Activated gamma-delta T cell treated with anti-CD3 and anti-CD28 coated beads, Interleukin-2, amount 50 U/mL, for 16 hours (primary cell): ENCODE measurements around the gene FBXL16.

Experiments used
- DNase-seq: peaks from one replicate; pipeline ENCODE4 v3.0.0-alpha.2; 2020; ENCODE audit warnings: low read depth

Gene FBXL16

GRCh38 chr16:689175-689897 is 16.3 kb downstream of the FBXL16 start:
- no peak for DNase-seq

DNA sequence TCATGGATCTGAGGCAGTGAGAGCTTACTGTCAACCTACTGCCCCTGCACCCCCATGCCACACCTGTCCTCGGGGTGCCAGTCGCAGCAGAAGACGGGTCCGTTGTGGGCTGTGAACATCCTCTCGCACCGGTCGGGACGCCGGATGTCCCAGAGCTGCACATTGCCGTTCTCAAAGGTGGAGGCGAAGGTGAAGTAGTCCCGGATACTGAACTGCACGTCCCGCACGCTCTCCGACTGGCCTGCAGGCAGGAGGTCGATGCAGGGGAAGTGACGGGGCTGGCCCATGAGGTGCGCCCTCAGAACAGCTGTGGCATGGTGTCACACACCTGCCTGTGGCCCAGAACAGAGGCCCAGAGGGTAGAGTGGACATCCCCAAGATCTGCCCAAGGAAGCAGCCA is 18.1 kb downstream of the FBXL16 start:
- no peak for DNase-seq

- DNase-seq = no peak
Observed at GRCh38 chr16:686459-687260, 18.9 kb downstream of the FBXL16 start.

DNA sequence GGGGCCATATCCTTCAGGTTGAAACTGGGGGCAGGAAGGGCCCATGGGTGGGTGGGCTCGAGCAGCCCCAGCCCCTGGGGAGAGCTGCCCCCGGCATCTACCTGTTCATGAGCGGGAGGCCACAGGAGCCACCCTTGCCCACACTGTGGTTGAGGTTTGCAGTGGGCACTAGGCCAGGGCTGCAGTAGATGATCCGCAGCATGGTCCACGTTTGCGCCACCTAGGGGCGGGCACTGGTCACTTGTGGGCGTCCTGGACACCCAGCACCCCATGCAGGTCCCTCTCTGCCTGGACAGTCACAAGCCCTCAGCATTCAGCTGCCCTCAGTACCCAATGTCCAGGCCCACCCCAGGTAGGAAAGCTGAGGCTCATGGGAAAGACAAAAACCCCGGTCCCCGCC is 19.6 kb downstream of the FBXL16 start:
- DNase-seq = no peak

DNA sequence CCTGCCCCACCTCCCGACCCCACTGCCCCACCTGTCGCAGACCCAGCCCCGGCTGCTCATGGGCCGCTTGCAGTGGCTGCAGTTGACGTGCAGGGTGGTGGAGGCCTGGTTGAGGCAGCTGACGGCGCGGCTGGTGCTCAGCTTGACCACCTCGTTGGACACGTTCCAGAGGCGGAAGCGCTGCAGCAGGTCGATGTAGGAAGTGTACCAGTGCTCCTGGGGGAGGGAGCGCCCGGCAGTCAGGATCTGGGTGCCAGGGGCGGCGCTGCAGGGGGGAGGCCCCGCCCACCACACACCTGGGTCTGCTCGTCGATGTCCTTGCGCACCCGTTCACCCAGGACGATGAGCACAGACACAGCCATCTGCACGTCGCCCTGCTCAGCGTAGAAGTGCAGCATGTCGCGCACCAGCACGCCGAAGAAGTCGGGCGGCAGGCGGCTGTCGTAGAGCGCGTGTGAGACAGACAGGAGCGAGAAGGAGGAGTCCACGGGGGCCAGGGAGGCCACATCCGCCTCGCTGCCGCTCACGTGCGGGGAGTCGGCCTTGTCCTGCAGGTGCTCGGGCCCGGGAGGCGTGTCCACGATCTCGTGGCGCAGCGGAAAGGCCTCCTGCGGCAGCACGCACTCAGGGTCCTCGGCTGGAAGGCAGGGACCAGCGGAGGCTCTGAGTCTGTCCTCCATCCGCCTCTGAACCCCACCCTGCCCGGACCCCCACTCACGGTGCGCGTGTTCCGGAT is 20.5 kb downstream of the FBXL16 start:
- no peak for DNase-seq

DNA sequence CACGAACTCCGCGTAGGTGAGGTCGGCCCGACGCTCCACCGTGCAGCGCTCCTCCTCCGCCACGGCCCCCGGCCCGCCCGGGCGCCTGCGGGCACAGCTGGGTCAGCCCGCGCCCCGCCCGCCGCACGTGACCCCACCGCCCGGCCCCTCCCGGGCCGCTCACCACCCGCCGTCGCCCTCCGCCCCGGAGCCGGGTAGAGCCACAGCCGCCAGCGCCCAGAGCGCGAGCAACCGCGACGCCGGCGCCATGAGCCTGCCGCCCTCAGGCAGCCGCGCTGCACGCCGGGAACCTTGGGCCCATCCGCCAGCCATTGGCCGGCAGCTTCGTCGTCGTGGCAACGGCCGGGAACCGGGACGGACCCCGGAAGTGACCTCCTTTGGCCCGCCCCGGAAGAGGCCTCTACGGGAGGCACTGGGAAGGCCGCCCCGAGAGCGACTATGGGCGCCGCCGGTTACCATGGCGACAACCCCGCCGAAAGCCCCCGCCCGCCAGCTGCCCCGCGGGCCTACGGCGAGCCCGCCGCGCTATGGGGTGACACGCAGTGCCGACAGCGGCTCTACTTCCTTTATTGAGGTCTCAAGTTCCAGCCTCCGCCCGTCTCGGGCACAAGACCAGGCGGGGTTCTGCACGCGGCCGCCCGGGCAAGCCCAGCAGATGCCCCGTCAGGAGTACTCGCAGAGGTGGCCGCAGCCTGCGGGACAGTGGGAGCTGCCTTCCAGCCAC is 21.4 kb downstream of the FBXL16 start, which contains the start of gene JMJD8:
TSS of gene JMJD8 (minus strand) at position 264 of the 724 bp plus-strand sequence. CDS start at position 249, 15 bp downstream.
- peak; percentile 96 for DNase-seq

- DNase-seq = no peak
Observed at GRCh38 chr16:683396-684070, 22.1 kb downstream of the FBXL16 start.

DNA sequence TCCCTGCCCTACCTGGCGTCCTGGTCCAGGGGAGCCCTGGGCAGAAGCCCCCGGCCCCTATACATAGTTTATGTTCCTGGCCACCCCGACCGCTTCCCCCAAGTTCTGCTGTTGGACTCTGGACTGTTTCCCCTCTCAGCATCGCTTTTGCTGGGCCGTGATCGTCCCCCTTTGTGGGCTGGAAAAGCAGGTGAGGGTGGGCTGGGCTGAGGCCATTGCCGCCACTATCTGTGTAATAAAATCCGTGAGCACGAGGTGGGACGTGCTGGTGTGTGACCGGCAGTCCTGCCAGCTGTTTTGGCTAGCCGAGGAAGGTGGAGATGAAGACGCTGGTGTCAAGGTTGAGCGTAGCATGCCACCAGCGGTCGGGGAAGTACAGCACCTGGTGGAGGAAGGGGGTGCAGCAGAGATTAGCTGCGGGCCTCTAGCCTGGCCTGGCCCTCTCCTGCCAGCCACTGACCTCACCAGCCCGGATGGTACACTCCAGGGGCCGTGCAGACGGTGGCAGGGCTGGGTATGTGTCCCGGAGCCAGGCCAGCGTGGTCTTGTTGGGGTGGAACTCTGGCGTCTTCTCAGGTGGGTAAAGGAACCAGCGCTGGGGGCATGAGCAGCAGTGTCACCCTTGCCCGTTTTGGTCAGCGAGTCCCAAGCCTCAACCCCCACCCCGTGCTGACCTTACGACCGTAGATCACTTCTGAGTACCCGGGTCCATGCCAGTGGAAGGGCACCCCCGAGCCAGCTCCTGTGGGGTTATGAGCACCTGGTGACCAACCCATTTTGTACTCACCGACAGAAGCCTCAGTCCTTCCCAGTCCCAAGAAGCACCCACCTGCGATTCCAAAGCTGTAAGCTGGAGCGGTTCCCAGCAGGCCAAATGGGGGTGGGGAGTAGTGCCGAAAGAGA is 22.9 kb downstream of the FBXL16 start:
- no peak for DNase-seq

GRCh38 chr16:681746-682427 is 23.7 kb downstream of the FBXL16 start:
- DNase-seq = no peak

- no peak for DNase-seq
Observed at GRCh38 chr16:680967-681745, 24.4 kb downstream of the FBXL16 start.

DNA sequence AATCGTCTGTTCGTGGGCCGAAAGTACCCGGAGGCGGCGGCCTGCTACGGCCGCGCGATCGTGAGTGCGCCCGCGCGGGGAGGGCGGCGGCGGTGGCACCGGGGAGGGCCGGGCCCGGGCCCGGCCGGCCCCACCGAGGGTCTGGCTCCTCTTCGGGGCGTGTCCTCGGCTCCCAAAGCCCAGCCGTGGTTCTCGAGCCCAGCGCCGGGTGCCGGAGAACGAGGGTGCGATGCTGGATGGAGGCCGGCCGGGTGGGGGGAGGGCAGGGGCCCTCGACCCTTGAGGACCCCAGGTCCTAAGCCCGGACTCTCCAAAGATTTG is 25.0 kb downstream of the FBXL16 start:
- no peak for DNase-seq

DNA sequence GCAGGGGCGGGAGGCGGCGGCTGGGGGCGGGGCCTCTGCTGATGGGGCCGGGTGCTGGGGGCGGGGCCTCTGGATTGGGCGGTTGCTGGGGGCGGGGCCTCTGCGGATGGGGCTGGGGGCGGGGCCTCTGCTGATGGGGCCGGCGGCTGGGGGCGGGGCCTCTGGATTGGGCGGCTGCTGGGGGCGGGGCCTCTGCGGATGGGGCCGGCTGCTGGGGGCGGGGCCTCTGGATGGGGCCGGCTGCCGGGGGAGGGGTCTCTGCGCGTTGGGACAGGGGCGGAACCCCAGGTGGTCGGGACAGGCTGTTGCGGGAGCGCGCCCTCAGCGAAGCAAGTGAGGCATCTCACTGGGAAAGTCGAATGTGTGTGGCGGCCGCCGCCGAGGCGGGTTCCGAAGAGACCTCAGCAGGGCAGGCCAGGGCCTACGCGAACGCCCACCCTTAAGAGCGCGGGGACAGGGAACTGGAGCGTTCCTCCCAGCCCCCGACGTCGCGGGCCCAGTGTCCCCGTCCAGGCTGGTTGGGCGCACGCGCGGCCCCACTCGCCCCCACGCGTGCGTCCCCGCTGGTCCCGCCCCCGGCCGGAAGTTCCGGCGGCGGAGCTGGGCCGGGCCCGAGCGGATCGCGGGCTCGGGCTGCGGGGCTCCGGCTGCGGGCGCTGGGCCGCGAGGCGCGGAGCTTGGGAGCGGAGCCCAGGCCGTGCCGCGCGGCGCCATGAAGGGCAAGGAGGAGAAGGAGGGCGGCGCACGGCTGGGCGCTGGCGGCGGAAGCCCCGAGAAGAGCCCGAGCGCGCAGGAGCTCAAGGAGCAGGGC is 25.6 kb downstream of the FBXL16 start, which contains the start of gene STUB1:
TSS of gene STUB1 (plus strand) at position 597 of the 811 bp plus-strand sequence. CDS start at position 713, 116 bp downstream.
- DNase-seq = peak; percentile 79

DNA sequence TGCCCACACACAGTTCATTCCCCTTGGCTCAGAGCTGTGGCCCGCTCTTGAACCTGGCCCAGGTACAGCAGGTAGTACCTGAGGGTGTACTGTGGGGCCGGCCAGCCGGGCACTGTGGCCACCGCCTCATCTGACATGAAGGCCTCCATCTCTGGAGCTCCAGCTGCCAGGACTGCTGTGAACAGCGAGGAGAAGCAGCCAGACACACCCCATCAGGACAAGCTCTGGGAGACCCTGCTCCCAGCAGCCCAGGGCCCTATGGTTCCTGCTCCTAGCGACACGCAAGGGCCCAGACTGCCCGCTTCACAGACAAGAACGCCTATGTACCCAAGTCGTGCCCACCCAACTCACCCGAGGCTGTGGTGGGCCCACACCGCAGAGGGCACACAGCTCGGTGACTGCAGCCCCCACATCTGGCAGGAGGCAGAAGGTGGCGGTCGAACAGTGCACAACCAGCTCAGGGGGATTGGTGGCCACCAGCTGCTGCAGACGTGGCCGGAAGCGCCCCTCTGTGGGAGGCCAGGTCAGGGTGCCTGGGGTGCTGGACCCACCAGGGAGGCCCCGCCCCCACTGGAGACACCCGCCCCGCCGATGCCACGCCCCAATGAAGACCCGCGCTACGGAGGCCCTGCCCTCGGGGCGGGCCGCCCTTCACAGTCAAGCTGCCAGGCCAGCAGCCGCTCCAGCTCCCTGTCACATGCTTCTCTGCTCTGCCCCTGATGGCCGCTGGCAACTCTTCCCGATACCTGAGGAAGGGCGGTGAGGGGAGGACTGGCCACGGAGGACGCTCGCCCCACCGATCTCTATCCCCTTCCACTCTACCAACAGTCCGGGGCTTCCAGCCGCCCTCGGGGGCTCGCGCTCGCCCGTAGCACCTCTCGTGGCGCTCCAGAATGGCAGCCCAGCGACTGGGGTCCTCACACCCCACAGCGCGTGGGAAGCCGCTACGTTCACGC is 26.5 kb downstream of the FBXL16 start:
- DNase-seq = no peak

DNA sequence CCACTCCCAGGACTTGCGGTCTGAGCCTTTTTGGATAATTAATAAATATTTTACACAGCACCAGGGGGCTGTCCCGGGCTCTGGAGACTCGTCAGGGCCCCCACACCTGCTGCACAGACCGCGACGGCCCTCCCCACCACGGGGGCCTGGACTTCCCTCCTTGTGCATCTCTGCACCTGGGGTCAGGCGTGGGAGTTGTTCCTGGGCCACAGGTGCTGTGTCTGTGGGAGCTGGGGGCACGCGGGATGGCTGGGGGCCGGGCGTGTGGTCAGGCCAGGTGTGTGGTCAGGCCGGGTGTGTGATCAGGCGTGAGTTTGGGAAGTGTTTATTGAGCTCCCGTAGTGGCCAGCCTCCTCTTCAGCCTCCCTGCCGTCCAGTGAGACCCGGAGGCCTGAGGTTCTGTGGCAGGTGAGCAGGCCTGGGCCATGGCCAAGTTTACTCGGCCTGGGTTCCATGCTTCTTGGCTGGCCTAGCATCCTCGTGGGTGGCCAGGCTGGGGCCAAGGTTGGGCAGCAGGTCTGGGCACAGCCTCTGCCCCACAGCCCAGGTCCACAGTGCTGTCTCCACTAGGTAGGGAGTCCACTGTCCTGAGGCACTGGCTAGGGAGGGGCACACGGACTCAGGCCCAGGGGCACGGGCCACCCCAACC is 27.3 kb downstream of the FBXL16 start:
- DNase-seq = no peak

DNA sequence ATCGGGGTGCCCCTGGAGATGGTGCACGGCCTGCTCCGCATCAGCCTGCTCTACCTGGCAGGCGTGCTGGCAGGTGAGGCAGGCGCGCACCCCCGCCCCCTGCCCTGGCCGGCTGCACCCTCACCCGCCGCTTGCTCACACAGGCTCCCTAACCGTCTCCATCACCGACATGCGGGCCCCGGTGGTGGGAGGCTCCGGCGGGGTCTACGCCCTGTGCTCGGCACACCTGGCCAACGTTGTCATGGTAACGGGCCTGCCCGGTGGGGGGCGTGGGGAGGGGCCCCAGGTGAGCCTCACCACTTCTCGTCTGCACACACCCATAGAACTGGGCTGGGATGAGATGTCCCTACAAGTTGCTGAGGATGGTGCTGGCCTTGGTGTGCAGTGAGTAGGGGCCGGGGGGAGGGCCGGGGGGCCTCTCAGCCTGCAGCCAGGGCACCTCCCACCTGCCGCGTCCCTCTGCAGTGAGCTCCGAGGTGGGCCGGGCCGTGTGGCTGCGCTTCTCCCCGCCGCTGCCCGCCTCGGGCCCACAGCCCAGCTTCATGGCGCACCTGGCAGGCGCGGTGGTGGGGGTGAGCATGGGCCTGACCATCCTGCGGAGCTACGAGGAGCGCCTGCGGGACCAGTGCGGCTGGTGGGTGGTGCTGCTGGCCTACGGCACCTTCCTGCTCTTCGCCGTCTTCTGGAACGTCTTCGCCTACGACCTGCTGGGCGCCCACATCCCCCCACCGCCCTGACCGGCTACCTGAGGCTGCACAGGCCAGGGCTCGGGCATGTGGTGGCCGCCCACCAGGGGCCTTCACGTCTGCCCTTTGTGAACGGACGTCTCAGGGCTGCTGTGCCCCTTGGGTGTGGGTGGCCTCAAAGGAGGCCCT is 28.0 kb downstream of the FBXL16 start:
- DNase-seq = no peak
